RWPE1 (cell line): ENCODE results near the gene LEAP2.

Experiments
- CTCF ChIA-PET: fragments of 350-600 bp; sonication (Branson Sonifier 250); formaldehyde crosslinking; extraction: SDS; loops from one replicate; lab custom pipeline; 2021; lab: Yijun Ruan, JAX
- POLR2A ChIA-PET: fragments of 400-600 bp; formaldehyde crosslinking; extraction: SDS; loops from one replicate; lab custom pipeline; 2020; ENCODE audit warnings: antibody characterized with exemption; ENCODE audit not compliant: low non-redundant PET; lab: Yijun Ruan, JAX
- DNase-seq: peaks from one replicate; pipeline ENCODE4 v3.0.0; 2012; ENCODE audit warnings: low spot score
- H3K27ac ChIP-seq: fragments of 450-650 bp; 2 replicates; pipeline ENCODE4 v1.5.1; 2017
- TF ChIP-seq, protein P1 (sequence below): fragments of 450-650 bp; conservative IDR thresholded peaks from 2 replicates; pipeline ENCODE4 v1.5.1; 2017; ENCODE audit warnings: low read depth, mild to moderate bottlenecking

LEAP2 gene

DNA sequence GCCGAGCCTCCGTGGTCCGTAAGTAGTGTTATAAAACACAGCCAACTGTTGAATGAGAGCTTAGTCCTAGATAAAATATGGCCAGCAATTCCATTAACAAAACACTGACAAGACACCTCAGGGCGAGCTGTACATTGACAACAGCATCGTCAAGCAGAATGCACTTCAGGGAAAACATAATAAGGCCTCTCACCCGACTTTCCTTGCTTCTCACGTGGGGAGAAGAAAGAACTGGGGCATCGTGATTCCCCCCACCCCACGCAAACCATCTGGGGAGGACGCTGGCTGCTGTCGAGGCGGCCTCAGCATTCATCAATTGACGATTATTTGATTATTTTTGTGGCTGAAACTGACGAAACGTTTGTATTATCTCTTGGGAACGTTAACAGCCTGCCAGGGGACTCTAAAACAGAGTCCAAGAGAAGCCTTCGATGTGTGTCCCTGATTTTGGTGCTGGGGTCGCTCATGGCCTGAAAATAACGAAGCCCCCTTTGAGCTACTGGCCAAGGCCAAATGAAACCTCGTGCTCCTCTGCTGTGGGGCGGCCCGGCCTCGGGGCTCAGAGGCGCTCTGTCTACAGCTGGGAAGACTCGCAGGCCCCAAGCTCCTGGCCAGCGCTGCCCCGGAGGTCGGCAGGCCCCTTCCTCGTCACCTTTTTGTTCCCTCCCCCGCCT, 7.7 kb upstream of the LEAP2 start:
- TF ChIP-seq, protein P1, sequence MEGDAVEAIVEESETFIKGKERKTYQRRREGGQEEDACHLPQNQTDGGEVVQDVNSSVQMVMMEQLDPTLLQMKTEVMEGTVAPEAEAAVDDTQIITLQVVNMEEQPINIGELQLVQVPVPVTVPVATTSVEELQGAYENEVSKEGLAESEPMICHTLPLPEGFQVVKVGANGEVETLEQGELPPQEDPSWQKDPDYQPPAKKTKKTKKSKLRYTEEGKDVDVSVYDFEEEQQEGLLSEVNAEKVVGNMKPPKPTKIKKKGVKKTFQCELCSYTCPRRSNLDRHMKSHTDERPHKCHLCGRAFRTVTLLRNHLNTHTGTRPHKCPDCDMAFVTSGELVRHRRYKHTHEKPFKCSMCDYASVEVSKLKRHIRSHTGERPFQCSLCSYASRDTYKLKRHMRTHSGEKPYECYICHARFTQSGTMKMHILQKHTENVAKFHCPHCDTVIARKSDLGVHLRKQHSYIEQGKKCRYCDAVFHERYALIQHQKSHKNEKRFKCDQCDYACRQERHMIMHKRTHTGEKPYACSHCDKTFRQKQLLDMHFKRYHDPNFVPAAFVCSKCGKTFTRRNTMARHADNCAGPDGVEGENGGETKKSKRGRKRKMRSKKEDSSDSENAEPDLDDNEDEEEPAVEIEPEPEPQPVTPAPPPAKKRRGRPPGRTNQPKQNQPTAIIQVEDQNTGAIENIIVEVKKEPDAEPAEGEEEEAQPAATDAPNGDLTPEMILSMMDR, result no peak
- CTCF ChIA-PET, result interaction anchor here (0.5 to 1.9 kb wide), 8 partner anchors 26 to 1118 kb away, joined by 3 to 6 read pairs (median 4); no protein-coding TSS in a partner anchor
- DNase-seq, result no peak
- peak overlapping the region; percentile 81 for H3K27ac ChIP-seq
- POLR2A ChIA-PET, result interaction anchor here (0.9 to 1.2 kb wide), 5 partner anchors 9 to 46 kb away, joined by 3 to 7 read pairs (median 6); no protein-coding TSS in a partner anchor

DNA sequence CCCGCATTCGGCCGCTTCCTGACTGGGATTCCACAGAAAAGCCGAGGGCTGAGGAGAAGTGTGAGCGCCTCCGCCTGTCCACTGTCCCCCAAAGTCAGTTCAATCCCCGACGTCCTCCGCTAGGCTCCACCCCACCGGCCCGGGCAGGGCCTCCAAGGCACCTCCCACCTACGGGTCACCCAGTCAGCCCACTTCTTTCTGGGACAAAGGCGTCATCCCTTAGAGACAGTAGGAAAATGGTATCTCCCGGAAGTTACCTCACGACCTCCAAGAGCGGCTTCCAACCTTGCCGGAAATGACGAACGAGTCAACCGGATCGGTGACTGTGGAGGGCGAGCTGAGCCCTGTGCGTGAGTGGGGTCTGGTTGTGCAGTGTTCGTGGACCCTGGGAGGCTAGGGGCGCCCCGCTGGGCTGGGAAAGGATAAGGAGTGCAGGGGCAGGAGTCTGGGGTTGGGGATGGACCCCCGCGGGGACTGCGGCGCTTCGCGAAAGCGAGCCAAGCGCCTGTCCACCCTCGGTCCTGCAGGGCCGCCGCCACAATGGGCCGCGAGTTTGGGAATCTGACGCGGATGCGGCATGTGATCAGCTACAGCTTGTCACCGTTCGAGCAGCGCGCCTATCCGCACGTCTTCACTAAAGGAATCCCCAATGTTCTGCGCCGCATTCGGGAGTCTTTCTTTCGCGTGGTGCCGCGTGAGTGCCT, 7.0 kb upstream of the LEAP2 start, which contains the start of the genes GDF9 and UQCRQ:
Gene GDF9, minus strand, starts transcription at position 128 of the 704 bp plus-strand sequence. CDS start 1,936 bp downstream, outside the sequence.
Gene UQCRQ, plus strand, starts transcription at position 301 of the 704 bp plus-strand sequence. Its CDS starts 240 bp downstream, at position 541.
- CTCF ChIA-PET, result interaction anchor here (0.6 to 1.9 kb wide), 6 partner anchors 26 to 1117 kb away, joined by 3 to 6 read pairs (median 4); no protein-coding TSS in a partner anchor
- DNase-seq, result peak; percentile 99
- H3K27ac ChIP-seq, result peak within 1 kb of the TSS; percentile 81
- POLR2A ChIA-PET, result interaction anchor here (0.9 to 1.2 kb wide), 5 partner anchors 10 to 46 kb away, joined by 3 to 7 read pairs (median 6); no protein-coding TSS in a partner anchor
- TF ChIP-seq, protein P1, result peak; percentile 57

GRCh38 chr5:132867046-132867451, 6.4 kb upstream of the LEAP2 start:
- H3K27ac ChIP-seq, result peak overlapping the region; percentile 81
- ChIA-PET POLR2A (interaction anchor here (0.6 kb wide), 1 partner anchor 310 kb away, joined by 3 read pairs; the partner anchor contains the start of gene RAD50), CTCF (interaction anchor here (1.6 to 1.9 kb wide), 2 partner anchors 34 to 114 kb away, joined by 3 to 6 read pairs; no protein-coding TSS in a partner anchor)
- TF ChIP-seq, protein P1, result no peak
- no peak for DNase-seq

GRCh38 chr5:132868754-132869153, 4.7 kb upstream of the LEAP2 start:
- CTCF ChIA-PET, result interaction anchor here (0.6 to 1.1 kb wide), 3 partner anchors 14 to 75 kb away, joined by 3 to 5 read pairs (median 5); no protein-coding TSS in a partner anchor

DNA sequence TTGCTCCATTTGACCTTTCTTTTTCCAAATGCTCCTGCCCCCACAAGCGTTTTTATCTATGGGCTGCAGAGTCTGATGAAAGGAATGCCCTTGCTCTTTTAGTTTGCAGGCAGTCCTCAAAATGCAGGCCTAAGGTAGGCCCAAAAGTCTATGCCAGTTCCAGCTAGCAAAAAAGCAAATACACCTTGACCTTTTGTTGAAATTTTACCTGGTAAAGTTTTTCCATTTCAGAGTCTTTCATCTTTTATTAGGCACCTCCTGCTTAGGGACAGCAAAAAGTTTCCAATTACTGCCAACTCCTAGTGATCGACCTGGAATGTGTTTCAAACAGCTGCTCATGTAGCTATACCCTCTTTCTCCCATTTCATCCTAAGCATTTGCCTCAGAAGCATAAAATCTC, 2.7 kb upstream of the LEAP2 start:
- ChIA-PET CTCF (interaction anchor here (0.8 to 1.2 kb wide), 3 partner anchors 10 to 41 kb away, joined by 3 to 5 read pairs (median 3); partner anchors contain the start of gene SHROOM1), POLR2A (interaction anchor here (0.5 kb wide), 1 partner anchor 59 kb away, joined by 3 read pairs; no protein-coding TSS in a partner anchor)
- DNase-seq, result no peak
- TF ChIP-seq, protein P1, result no peak
- H3K27ac ChIP-seq, result no peak overlapping the region

More at GRCh38 chr5:132868754-132869153, 4.7 kb upstream of the LEAP2 start:
- TF ChIP-seq, protein P1, result no peak
- DNase-seq, result no peak
- POLR2A ChIA-PET, result no interaction called here
- no peak overlapping the region for H3K27ac ChIP-seq
